Measurements from ENCODE around the gene HSPA1A. TPM values are rescaled to one million over a fixed set of nuclear protein-coding genes. Genes with fewer than 3 reads are reported as not detected.
"Not testable (repeated sequence)": the region's sequence is repeated elsewhere in the genome, so short reads cannot be mapped to it uniquely, and the experiment has no call there.

The HSPA1A gene
- total RNA-seq, 1 donor from 2014 or later: 56.6 TPM

DNA sequence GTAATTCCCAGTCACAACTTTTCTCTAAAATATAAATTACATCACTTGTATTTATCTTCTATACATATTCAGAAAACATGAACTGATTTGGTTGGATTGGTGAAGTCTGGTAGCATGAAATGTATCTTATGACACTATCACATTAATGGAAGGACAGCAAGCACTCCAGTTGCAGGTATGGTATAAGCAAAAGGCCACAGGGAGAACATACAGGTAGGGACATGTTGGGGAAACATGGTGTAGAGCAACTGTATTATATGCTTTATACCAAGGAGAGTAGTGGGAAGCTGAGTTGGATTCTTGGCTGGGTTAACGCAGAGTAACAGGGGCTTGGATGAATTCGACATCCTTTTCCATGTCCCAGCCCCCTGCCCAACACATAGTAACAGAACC is 18.4 kb upstream of the HSPA1A start:
- TF ChIP-seq, protein P1, sequence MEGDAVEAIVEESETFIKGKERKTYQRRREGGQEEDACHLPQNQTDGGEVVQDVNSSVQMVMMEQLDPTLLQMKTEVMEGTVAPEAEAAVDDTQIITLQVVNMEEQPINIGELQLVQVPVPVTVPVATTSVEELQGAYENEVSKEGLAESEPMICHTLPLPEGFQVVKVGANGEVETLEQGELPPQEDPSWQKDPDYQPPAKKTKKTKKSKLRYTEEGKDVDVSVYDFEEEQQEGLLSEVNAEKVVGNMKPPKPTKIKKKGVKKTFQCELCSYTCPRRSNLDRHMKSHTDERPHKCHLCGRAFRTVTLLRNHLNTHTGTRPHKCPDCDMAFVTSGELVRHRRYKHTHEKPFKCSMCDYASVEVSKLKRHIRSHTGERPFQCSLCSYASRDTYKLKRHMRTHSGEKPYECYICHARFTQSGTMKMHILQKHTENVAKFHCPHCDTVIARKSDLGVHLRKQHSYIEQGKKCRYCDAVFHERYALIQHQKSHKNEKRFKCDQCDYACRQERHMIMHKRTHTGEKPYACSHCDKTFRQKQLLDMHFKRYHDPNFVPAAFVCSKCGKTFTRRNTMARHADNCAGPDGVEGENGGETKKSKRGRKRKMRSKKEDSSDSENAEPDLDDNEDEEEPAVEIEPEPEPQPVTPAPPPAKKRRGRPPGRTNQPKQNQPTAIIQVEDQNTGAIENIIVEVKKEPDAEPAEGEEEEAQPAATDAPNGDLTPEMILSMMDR (IDR thresholded peaks at IDR 0.05; ENCODE audit: unreplicated experiment): no peak
- peaks cover 8% of the 10 kb centered on the region for H3K4me1 Mint-ChIP-seq (ENCODE audit: low read depth)
- no peak for DNase-seq (ENCODE audit: low spot score, unreplicated experiment)
- H3K36me3 Mint-ChIP-seq (ENCODE audit: insufficient read depth): peaks cover 3% of the 10 kb centered on the region
- no peaks in the 10 kb centered on the region for H3K9me3 Mint-ChIP-seq (ENCODE audit: low read depth)
- H3K4me3 Mint-ChIP-seq (ENCODE audit: low read depth): no peak overlapping the region
- no peaks in the 10 kb centered on the region for H3K27me3 Mint-ChIP-seq
- H3K27ac Mint-ChIP-seq: peak overlapping the region; percentile 18

DNA sequence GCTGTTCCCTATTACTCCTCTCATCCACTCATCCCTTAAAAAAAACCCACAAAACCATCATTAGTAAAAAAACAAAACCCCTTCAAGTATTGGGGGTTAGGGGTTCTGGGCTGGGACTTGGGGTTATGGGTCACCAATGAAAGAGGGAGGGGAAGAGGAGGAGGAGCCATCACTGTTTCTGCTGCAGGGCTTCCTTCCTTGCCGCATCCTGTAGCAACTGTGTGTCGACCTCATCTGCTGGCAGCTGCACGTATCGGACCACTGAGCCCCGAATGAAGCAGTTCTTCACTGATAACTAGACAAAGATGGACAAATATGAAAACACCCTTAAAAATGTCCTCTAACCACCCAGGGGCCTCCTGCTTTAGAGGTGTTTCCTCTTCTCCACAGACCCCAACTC is 17.8 kb upstream of the HSPA1A start:
- Mint-ChIP-seq H3K4me3 (ENCODE audit: low read depth) (no peak overlapping the region), H3K36me3 (ENCODE audit: insufficient read depth) (peaks cover 3% of the 10 kb centered on the region), H3K4me1 (ENCODE audit: low read depth) (peaks cover 8% of the 10 kb centered on the region), H3K9me3 (ENCODE audit: low read depth) (no peaks in the 10 kb centered on the region), H3K27me3 (no peaks in the 10 kb centered on the region), H3K27ac (no peak overlapping the region)
- DNase-seq (ENCODE audit: low spot score, unreplicated experiment): no peak
- TF ChIP-seq, protein P1 (IDR thresholded peaks at IDR 0.05; ENCODE audit: unreplicated experiment): no peak

DNA sequence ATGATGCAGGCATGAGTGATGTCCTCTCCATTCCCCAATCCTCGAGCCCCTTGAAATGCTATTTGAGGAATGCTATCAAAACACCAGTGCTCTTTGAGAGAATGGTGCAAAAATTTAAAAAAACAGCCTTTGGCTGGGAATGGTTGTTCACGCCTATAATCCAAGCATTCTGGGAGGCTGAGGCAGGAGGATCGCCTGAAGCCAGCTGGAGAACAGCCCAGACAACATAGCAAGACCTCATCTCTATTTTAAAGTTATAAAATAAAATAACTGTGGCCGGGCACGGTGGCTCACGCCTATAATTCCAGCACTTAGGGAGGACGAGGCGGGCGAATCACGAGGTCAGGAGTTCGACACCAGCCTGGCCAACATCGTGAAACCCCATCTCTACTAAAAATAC is 15.6 kb upstream of the HSPA1A start:
- DNase-seq (ENCODE audit: low spot score, unreplicated experiment): no peak
- no peaks in the 10 kb centered on the region for H3K9me3 Mint-ChIP-seq (ENCODE audit: low read depth)
- no peaks in the 10 kb centered on the region for H3K27me3 Mint-ChIP-seq
- H3K36me3 Mint-ChIP-seq (ENCODE audit: insufficient read depth): peaks cover 3% of the 10 kb centered on the region
- TF ChIP-seq, protein P1 (IDR thresholded peaks at IDR 0.05; ENCODE audit: unreplicated experiment): no peak
- H3K4me1 Mint-ChIP-seq (ENCODE audit: low read depth): no peaks in the 10 kb centered on the region
- no peak overlapping the region for H3K27ac Mint-ChIP-seq
- no peak overlapping the region for H3K4me3 Mint-ChIP-seq (ENCODE audit: low read depth)

DNA sequence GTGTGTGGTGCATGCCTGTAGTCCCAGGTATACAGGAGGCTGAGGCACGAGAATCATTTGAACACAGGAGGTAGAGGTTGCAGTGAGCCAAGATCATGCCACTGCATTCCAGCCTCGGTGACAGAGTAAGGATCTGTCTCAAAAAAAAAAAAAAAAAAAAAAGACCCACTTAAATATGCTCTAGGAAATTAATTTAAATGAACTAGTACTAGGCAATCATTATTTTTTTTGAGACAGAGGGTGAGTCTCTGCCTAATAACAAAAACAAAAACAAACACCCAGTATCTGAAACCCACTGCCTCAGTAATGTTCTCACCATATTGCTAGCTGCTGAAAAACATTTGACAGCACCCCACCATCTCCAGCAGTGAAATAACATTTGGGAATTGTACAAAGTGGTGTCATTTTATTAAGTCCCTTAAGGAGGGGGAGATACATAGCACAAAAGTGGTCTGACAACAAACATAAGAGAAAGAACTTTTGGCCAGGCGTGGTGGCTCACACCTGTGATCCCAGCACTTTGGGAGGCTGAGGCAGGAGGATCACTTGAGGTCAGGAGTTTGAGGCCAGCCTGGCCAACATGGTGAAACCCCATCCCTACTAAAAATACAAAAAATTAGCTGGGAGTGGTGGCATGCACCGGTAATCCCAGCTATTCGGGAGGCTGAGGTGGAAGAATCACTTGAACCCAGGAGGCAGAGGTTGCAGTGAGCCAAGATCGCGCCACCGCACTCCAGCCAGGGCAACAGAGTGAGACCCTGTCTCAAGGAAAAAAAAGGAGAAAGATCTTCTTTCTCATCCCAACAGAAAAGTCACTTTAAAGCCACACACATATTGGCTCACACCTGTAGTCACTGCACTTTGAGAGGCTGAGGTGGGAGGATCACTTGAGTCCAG is 14.1 kb upstream of the HSPA1A start:
- DNase-seq (ENCODE audit: low spot score, unreplicated experiment); H3K9me3 Mint-ChIP-seq (ENCODE audit: low read depth); H3K36me3 Mint-ChIP-seq (ENCODE audit: insufficient read depth); H3K27me3 Mint-ChIP-seq; H3K27ac Mint-ChIP-seq; H3K4me3 Mint-ChIP-seq (ENCODE audit: low read depth); H3K4me1 Mint-ChIP-seq (ENCODE audit: low read depth): not testable (repeated sequence)

DNA sequence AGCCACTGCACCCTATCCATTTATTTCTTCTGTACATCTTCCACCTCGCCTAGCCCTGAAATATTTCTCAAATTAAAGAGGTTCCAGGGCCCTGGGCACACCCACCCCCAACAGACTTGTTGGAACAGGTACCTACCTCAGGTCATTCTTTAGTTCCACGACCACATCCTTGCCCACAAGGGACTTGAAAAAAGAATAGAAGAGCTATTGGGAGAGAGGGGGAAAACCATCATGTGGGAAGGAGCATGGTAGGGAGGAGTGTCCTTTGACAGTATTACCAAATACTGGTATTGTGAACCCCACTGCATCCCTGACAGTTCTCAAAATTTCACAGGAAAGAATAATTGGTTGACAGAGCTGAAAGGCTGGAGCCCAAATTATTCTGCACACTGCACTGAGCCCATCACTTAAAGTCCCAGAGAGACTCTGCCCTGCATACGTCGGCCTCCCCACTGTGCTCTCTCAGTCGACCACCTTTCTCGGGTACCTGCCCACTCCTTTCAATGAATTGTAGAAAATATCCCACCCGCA is 9.3 kb upstream of the HSPA1A start:
- TF ChIP-seq, protein P1 (IDR thresholded peaks at IDR 0.05; ENCODE audit: unreplicated experiment): no peak
- no peaks in the 10 kb centered on the region for H3K27me3 Mint-ChIP-seq
- H3K4me1 Mint-ChIP-seq (ENCODE audit: low read depth): peaks cover 8% of the 10 kb centered on the region
- DNase-seq (ENCODE audit: low spot score, unreplicated experiment): no peak
- H3K4me3 Mint-ChIP-seq (ENCODE audit: low read depth): peak overlapping the region; percentile 89
- peaks cover 3% of the 10 kb centered on the region for H3K36me3 Mint-ChIP-seq (ENCODE audit: insufficient read depth)
- peak overlapping the region; percentile 88 for H3K27ac Mint-ChIP-seq
- no peaks in the 10 kb centered on the region for H3K9me3 Mint-ChIP-seq (ENCODE audit: low read depth)

Data from progenitor cell of endocrine pancreas (in vitro differentiated cells).